Measurements from ENCODE around the gene SNX8. TPM values are rescaled to one million over a fixed set of nuclear protein-coding genes. Genes with fewer than 3 reads are reported as not detected.

The SNX8 gene
- total and polyA plus RNA-seq, 2 of the 13 experiments (the other 11 are each of a cell fraction or from before 2014, with no cell fraction given) = 20.6 to 45.2 TPM

GRCh38 chr7:2232766-2233520, 81.3 kb downstream of the SNX8 start, which contains the start of gene MAD1L1 (continued):
- TF ChIP-seq RBM39 (IDR thresholded peaks at IDR 0.05; ENCODE audit: low read depth, low read length, poor library complexity, severe bottlenecking) (no peak), ZNF772 (CRISPR knock-in tag; IDR thresholded peaks at IDR 0.05) (peak; percentile 80; the same call in 1 of the 2 replicates), NFIB (CRISPR knock-in tag; IDR thresholded peaks at IDR 0.05; ENCODE audit: borderline replicate concordance) (no peak), PPARG (CRISPR knock-in tag; conservative IDR thresholded peaks at IDR 0.05) (no peak), JDP2 (CRISPR knock-in tag; IDR thresholded peaks at IDR 0.05; ENCODE audit: borderline replicate concordance) (no peak), ZFP41 (CRISPR knock-in tag; IDR thresholded peaks at IDR 0.05; ENCODE audit: borderline replicate concordance) (no peak), HOXA9 (CRISPR knock-in tag; IDR thresholded peaks at IDR 0.05; ENCODE audit: borderline replicate concordance) (no peak), PHF5A (CRISPR knock-in tag; IDR thresholded peaks at IDR 0.05; ENCODE audit: low read depth, unreplicated experiment) (no peak), ZNF816 (CRISPR knock-in tag; IDR thresholded peaks at IDR 0.05; ENCODE audit: borderline replicate concordance) (no peak), ZNF333 (CRISPR knock-in tag; IDR thresholded peaks at IDR 0.05; ENCODE audit: borderline replicate concordance) (0 out of 2 replicates have a peak, but pooled peaks have one; percentile 78), HDAC2 (CRISPR knock-in tag; IDR thresholded peaks at IDR 0.05) (no peak), ZSCAN30 (CRISPR knock-in tag; IDR thresholded peaks at IDR 0.05) (no peak), AHR (CRISPR knock-in tag; IDR thresholded peaks at IDR 0.05) (peak; percentile 69; the same call in 1 of the 2 replicates), ZSCAN12 (CRISPR knock-in tag; IDR thresholded peaks at IDR 0.05) (no peak), ZNF543 (CRISPR knock-in tag; IDR thresholded peaks at IDR 0.05) (peak; percentile 74; the same call in 1 of the 2 replicates), ZNF839 (CRISPR knock-in tag; IDR thresholded peaks at IDR 0.05; ENCODE audit: borderline replicate concordance) (no peak), SNAPC2 (CRISPR knock-in tag; IDR thresholded peaks at IDR 0.05) (no peak), RCOR2 (CRISPR knock-in tag; IDR thresholded peaks at IDR 0.05) (no peak), MEF2D (CRISPR knock-in tag; IDR thresholded peaks at IDR 0.05) (peak; percentile 59; the same call in 1 of the 2 replicates), NPAS2 (CRISPR knock-in tag; IDR thresholded peaks at IDR 0.05; ENCODE audit: borderline replicate concordance) (no peak)
- TF ChIP-seq, protein P1, sequence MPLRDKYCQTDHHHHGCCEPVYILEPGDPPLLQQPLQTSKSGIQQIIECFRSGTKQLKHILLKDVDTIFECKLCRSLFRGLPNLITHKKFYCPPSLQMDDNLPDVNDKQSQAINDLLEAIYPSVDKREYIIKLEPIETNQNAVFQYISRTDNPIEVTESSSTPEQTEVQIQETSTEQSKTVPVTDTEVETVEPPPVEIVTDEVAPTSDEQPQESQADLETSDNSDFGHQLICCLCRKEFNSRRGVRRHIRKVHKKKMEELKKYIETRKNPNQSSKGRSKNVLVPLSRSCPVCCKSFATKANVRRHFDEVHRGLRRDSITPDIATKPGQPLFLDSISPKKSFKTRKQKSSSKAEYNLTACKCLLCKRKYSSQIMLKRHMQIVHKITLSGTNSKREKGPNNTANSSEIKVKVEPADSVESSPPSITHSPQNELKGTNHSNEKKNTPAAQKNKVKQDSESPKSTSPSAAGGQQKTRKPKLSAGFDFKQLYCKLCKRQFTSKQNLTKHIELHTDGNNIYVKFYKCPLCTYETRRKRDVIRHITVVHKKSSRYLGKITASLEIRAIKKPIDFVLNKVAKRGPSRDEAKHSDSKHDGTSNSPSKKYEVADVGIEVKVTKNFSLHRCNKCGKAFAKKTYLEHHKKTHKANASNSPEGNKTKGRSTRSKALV (CRISPR knock-in tag; IDR thresholded peaks at IDR 0.05) = peak; percentile 77
- TF ChIP-seq, protein P2, sequence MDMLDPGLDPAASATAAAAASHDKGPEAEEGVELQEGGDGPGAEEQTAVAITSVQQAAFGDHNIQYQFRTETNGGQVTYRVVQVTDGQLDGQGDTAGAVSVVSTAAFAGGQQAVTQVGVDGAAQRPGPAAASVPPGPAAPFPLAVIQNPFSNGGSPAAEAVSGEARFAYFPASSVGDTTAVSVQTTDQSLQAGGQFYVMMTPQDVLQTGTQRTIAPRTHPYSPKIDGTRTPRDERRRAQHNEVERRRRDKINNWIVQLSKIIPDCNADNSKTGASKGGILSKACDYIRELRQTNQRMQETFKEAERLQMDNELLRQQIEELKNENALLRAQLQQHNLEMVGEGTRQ (IDR thresholded peaks at IDR 0.05; ENCODE audit: low read depth, low read length) = no peak
- TF ChIP-seq, protein P2 (CRISPR knock-in tag; IDR thresholded peaks at IDR 0.05; ENCODE audit: borderline replicate concordance) = no peak
- TF ChIP-seq, protein P3, sequence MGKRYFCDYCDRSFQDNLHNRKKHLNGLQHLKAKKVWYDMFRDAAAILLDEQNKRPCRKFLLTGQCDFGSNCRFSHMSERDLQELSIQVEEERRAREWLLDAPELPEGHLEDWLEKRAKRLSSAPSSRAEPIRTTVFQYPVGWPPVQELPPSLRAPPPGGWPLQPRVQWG (CRISPR knock-in tag; IDR thresholded peaks at IDR 0.05; ENCODE audit: borderline replicate concordance, low read depth) = no peak
- TF ChIP-seq, protein P4, sequence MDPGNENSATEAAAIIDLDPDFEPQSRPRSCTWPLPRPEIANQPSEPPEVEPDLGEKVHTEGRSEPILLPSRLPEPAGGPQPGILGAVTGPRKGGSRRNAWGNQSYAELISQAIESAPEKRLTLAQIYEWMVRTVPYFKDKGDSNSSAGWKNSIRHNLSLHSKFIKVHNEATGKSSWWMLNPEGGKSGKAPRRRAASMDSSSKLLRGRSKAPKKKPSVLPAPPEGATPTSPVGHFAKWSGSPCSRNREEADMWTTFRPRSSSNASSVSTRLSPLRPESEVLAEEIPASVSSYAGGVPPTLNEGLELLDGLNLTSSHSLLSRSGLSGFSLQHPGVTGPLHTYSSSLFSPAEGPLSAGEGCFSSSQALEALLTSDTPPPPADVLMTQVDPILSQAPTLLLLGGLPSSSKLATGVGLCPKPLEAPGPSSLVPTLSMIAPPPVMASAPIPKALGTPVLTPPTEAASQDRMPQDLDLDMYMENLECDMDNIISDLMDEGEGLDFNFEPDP (CRISPR knock-in tag; conservative IDR thresholded peaks at IDR 0.05) = no peak

Data from HepG2 (cell line).